Mammary epithelial cell (primary cell): Measurements from ENCODE around the gene ILDR2.

Source experiments
- CTCF ChIP-seq, 2 donors: IDR thresholded peaks in 1 of 2; conservative IDR thresholded peaks in 1 of 2; 2 replicates each; pipeline ENCODE4 v1.5.1; 2011 to 2012; ENCODE audit warnings: inconsistent platforms in 2 of 2, low read length in 2 of 2, mild to moderate bottlenecking in 2 of 2, control low read depth in 1 of 2, low read depth in 1 of 2; ENCODE audit not compliant: insufficient read depth in 1 of 2; ENCODE audit errors: extremely low read depth in 1 of 2
- EZH2 ChIP-seq: IDR thresholded peaks from 2 replicates; pipeline ENCODE4 v1.6.1; 2012; ENCODE audit warnings: low read length, inconsistent platforms, borderline replicate concordance

DNA sequence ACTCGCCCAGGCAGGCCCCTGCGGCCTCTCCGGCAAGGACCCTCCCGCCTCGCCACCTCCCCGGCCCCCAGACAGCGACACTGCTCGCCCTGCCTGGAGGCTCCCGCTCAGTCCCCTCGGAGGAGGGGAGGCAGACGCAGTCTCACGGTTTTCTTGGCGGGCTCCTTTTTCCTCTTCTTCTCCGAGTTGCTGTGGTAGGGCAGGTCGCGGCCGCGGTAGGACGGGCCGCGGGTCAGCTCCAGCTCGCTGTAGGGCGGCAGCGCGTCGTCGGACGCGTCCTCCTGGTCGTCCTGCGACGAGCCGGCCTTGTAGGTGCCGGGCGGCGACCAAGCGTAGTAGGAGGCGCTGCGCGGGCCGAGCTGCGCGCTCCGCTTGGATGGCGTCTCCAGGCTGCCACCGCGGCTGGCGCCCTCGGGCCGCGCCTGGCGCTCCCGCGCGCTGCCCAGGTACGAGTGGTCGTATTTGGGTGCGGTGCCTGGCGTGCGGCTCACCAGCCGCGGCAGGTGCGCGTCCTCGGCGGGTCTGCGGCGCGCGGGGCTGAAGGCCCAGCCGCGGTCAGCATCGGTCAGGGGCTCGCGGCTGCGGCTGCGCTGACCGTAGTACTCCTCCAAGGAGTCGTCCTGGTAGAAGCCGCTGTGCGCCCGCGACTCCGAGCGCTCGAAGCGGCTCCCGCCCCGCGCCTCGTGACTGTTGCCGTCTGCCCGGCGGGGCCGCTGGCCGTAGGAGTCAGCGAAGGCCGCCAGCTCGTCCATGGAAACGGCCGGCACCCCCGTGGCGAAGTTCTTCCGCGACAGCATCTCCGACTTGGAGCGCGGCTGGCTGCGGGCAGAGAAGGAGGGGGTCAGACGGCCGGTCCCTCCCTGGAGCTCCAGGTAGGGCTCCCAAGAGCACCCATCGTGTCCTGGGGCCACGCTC, 54.5 kb downstream of the ILDR2 start:
- peak; percentile 68 for TF ChIP-seq EZH2
- no peak for TF ChIP-seq CTCF (conservative IDR thresholded peaks at IDR 0.05 in 1 of 2, IDR thresholded peaks at IDR 0.05 in 1 of 2; ENCODE audit: extremely low read depth in 1 of 2, insufficient read depth in 1 of 2, low read depth in 1 of 2, low read length in 2 of 2)
